Cardiac muscle cell (in vitro differentiated cells and primary cell): Measurements from ENCODE around the gene RFX3. TPM values are rescaled to one million over a fixed set of nuclear protein-coding genes. Genes with fewer than 3 reads are reported as not detected.

Experiments
- DNase-seq, 2 donors: peaks; one replicate each; pipeline versions ENCODE4 v3.0.0 to v3.0.0-alpha.2; 2010 to 2017; ENCODE audit warnings: low read depth in 1 of 2, low spot score in 1 of 2
- H3K27ac ChIP-seq: fragments of 200-600 bp; sonication (generic); 2 replicates; pipeline ENCODE4 v1.5.1; 2016
- H3K27me3 ChIP-seq: fragments of 200-600 bp; sonication (generic); 2 replicates; pipeline ENCODE4 v1.6.0; 2016; ENCODE audit warnings: control low read depth
- H3K36me3 ChIP-seq: fragments of 200-600 bp; sonication (generic); 2 replicates; pipeline ENCODE4 v1.5.1; 2016; ENCODE audit warnings: control low read depth
- H3K4me1 ChIP-seq: fragments of 200-600 bp; sonication (generic); 2 replicates; pipeline ENCODE4 v1.8.1; 2017; ENCODE audit warnings: low read depth, mild to moderate bottlenecking, mixed run types
- H3K4me3 ChIP-seq: fragments of 200-600 bp; sonication (generic); 2 replicates; pipeline ENCODE4 v1.5.1; 2016; ENCODE audit warnings: mild to moderate bottlenecking
- H3K9me3 ChIP-seq: fragments of 200-600 bp; sonication (generic); 2 replicates; pipeline ENCODE4 v1.5.1; 2017; ENCODE audit warnings: low read depth, mild to moderate bottlenecking, control low read depth
- CTCF ChIP-seq: IDR thresholded peaks from 2 replicates; pipeline ENCODE4 v1.5.1; 2012; ENCODE audit warnings: low read depth, mild to moderate bottlenecking, low read length
- polyA plus RNA-seq: library from polyadenylated mRNA; unstranded; fragments of >200 nt; fragmentation: Nextera tagmentation; extraction: Ambion mirVana; gene quantifications from 2 replicates; pipeline ENCODE4 v1.2.1, GENCODE V29; 2016
- total RNA-seq: library from RNA; depleted of rRNA; stranded (reverse); fragments of >200 nt; gene quantifications from 2 replicates; pipeline ENCODE4 v1.2.3, GENCODE V29; 2016

Gene RFX3
- total and polyA plus RNA-seq, 2 experiments from 2014 or later, result 6.3 to 9.9 TPM

- peaks cover 4% of the 10 kb centered on the region for H3K36me3 ChIP-seq
- H3K27ac ChIP-seq, result peak overlapping the region; percentile 100
- H3K9me3 ChIP-seq, result no peaks in the 10 kb centered on the region
- no peak for TF ChIP-seq CTCF
- peak; percentile 22 to 45 for DNase-seq
- H3K27me3 ChIP-seq, result no peaks in the 10 kb centered on the region
- H3K4me1 ChIP-seq, result peaks cover 17% of the 10 kb centered on the region
- H3K4me3 ChIP-seq, result peak overlapping the region; percentile 98
Observed at GRCh38 chr9:3526997-3527940, 1.5 kb upstream of the RFX3 start.

- Histone ChIP-seq H3K4me1 (peaks cover 17% of the 10 kb centered on the region), H3K27me3 (no peaks in the 10 kb centered on the region), H3K9me3 (no peaks in the 10 kb centered on the region), H3K27ac (peak overlapping the region; percentile 100), H3K36me3 (peaks cover 4% of the 10 kb centered on the region), H3K4me3 (peak overlapping the region; percentile 98)
- DNase-seq, result peak; percentile 91
- TF ChIP-seq CTCF, result no peak
Observed at GRCh38 chr9:3526165-3526996, 580 bp upstream of the RFX3 start.

GRCh38 chr9:3525096-3525835, 535 bp downstream of the RFX3 start:
- peak overlapping the region; percentile 98 for H3K4me3 ChIP-seq

GRCh38 chr9:3521966-3522365, 3.8 kb downstream of the RFX3 start:
- no peak for TF ChIP-seq CTCF
- H3K27ac ChIP-seq, result no peak overlapping the region
- no peaks in the 10 kb centered on the region for H3K36me3 ChIP-seq
- H3K27me3 ChIP-seq, result no peaks in the 10 kb centered on the region
- no peaks in the 10 kb centered on the region for H3K9me3 ChIP-seq
- H3K4me3 ChIP-seq, result no peak overlapping the region
- H3K4me1 ChIP-seq, result peaks cover 15% of the 10 kb centered on the region
- DNase-seq, result no peak

More at GRCh38 chr9:3525096-3525835, 535 bp downstream of the RFX3 start:
- H3K4me1 ChIP-seq, result peaks cover 26% of the 10 kb centered on the region
- DNase-seq, result peak in 1 of 2 donors; percentile 63
- no peak for TF ChIP-seq CTCF
- H3K36me3 ChIP-seq, result no peaks in the 10 kb centered on the region
- no peaks in the 10 kb centered on the region for H3K9me3 ChIP-seq
- peak overlapping the region; percentile 100 for H3K27ac ChIP-seq
- H3K27me3 ChIP-seq, result no peaks in the 10 kb centered on the region

- Histone ChIP-seq H3K27me3 (no peaks in the 10 kb centered on the region), H3K27ac (peak overlapping the region; percentile 70), H3K4me3 (no peak overlapping the region), H3K36me3 (no peaks in the 10 kb centered on the region), H3K4me1 (peaks cover 15% of the 10 kb centered on the region), H3K9me3 (no peaks in the 10 kb centered on the region)
- no peak for TF ChIP-seq CTCF
- DNase-seq, result peak in 1 of 2 donors; percentile 35
Observed at GRCh38 chr9:3520564-3520963, 5.2 kb downstream of the RFX3 start.
